Spleen (tissue), 11 donors: ENCODE data around the gene C15orf39. TPM values are rescaled to one million over a fixed set of nuclear protein-coding genes. Genes with fewer than 3 reads are reported as not detected.

Experiments used
- DNase-seq: peaks from one replicate; pipeline ENCODE4 v3.0.0-alpha.2; 2020
- H3K27ac ChIP-seq, 8 donors: fragments of 200-600 bp; sonication (generic) in 7 of 8; 1 replicate in 4 of 8; 2 replicates in 4 of 8; pipeline versions ENCODE4 v1.5.0 to v1.8.0; 2016 to 2021; ENCODE audit warnings: inconsistent platforms in 4 of 8, mild to moderate bottlenecking in 4 of 8, moderate library complexity in 1 of 8
- H3K27me3 ChIP-seq, 7 donors: fragments of 200-600 bp; sonication (generic) in 6 of 7; replicated peaks in 1 of 7; 1 replicate in 4 of 7; 2 replicates in 3 of 7; pipeline versions ENCODE4 v1.5.0 to v1.8.0; 2016 to 2021; ENCODE audit warnings: inconsistent platforms in 3 of 7, mild to moderate bottlenecking in 1 of 7
- H3K36me3 ChIP-seq, 6 donors: fragments of 200-600 bp; sonication (generic) in 5 of 6; 1 replicate in 4 of 6; 2 replicates in 2 of 6; pipeline versions ENCODE4 v1.5.0 to v1.8.0; 2016 to 2021; ENCODE audit warnings: inconsistent platforms in 2 of 6
- H3K4me1 ChIP-seq, 6 donors: fragments of 200-600 bp; sonication (generic) in 5 of 6; 1 replicate in 3 of 6; 2 replicates in 3 of 6; pipeline versions ENCODE4 v1.5.0 to v1.8.0; 2016 to 2021; ENCODE audit warnings: inconsistent platforms in 3 of 6
- H3K4me3 ChIP-seq, 8 donors: fragments of 200-600 bp; sonication (generic) in 7 of 8; 1 replicate in 4 of 8; 2 replicates in 4 of 8; pipeline versions ENCODE4 v1.5.0 to v1.8.0; 2016 to 2021; ENCODE audit warnings: inconsistent platforms in 4 of 8, mild to moderate bottlenecking in 4 of 8, moderate library complexity in 2 of 8
- H3K9me3 ChIP-seq, 8 donors: fragments of 200-600 bp; sonication (generic) in 7 of 8; 1 replicate in 4 of 8; 2 replicates in 4 of 8; pipeline versions ENCODE4 v1.5.0 to v1.8.0; 2016 to 2021; ENCODE audit warnings: inconsistent platforms in 4 of 8
- POLR2A ChIP-seq, 3 donors: fragments of 450-650 bp; IDR thresholded peaks; one replicate each; pipeline ENCODE4 v1.5.1; 2017; ENCODE audit warnings: antibody characterized with exemption in 3 of 3, mild to moderate bottlenecking in 1 of 3
- POLR2AphosphoS5 ChIP-seq, 3 donors: sonication (generic); formaldehyde crosslinking; IDR thresholded peaks; one replicate each; pipeline ENCODE4 v1.5.1; 2017; ENCODE audit warnings: antibody characterized with exemption in 3 of 3
- WGBS, 5 donors: extraction: QIAGEN DNeasy Blood & Tissue Kit in 3 of 5; methylation state at CpG; one replicate each; pipeline versions ENCODE4 v1.1.5 to v1.1.7; 2013 to 2018; 5-methylcytosine and 5-hydroxymethylcytosine counted together
- intact Hi-C: fragments of 100-400 bp; cut with DNase I; formaldehyde crosslinking; loops from one replicate; pipeline ENCODE4 v1.15.0; 2023; ENCODE audit warnings: low total_unique reads
- polyA plus RNA-seq, 3 donors: library from polyadenylated mRNA; stranded (reverse); fragments of 200-250 nt; gene quantifications; one replicate each; pipeline ENCODE4 v1.2.1, GENCODE V29; 2013
- total RNA-seq, 7 donors: library from RNA; depleted of rRNA in 3 of 7; stranded (reverse); fragments of >200 nt in 3 of 7; fragmentation: NEBNext Ultra II Directional in 4 of 7; extraction: Animal tissue kit (Norgen Biotek cat#: 25700) in 4 of 7; gene quantifications; one replicate each; pipeline versions ENCODE4 v1.1.0 to v1.2.1, GENCODE V29; 2016 to 2021
- TF ChIP-seq, protein P1 (sequence below), 11 experiments: fragments of 200-600 bp in 7 of 11; fragments of 450-650 bp in 4 of 11; sonication (generic) in 4 of 11; IDR thresholded peaks in 8 of 11; conservative IDR thresholded peaks in 3 of 11; 1 replicate in 7 of 11; 2 replicates in 4 of 11; pipeline versions ENCODE4 v1.4.0 to v1.8.0; 2016 to 2021; ENCODE audit warnings: antibody characterized with exemption in 11 of 11, inconsistent platforms in 4 of 11, mild to moderate bottlenecking in 1 of 11
- donor health status: healthy with polysubstance abuse.
- donor health status: DM: no; HTN: no; CAD: no; lungs with moderate emphysema.
- donor health status: DM: no; HTN: no; CAD: no.
- donor health status: Bipolar disorder and iron deficiency.
- donor health status: healthy.
- donor health status: DM: no; HTN: no; CAD: no.
- donor health status: DM: yes; HTN: yes; CAD: no.

C15orf39 gene
- total and polyA plus RNA-seq, 10 donors = 6.9 to 70.2 (median 58.4) TPM

DNA sequence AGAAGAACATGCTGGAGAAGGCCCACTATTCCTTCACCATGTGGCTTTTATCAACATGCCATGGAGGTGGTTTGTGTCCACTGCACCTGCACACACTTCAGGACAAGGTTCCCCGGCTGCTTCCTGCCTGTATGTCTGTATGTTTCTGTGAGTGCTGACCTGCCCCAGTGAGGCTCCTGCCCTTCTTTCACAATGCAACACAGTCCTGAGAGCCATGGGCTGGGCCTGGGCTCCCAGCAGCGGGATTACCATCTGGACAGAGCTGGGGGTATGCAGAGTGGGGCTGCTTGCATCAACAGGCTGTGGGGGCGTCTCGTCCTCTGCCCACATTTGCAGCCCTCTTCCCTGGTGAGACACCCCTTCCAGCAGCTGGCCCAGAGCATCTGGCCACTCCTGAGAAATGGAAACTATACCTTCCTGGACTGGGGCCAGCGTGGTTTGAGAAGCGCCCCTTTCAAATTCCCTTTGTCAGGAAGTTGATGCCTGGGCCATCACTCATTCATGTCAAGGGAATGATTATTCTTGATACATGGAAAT, 29.3 kb upstream of the C15orf39 start:
- 78 to 88% (median 80%) methylated on average over 6 of the region's 6 CpGs for WGBS, 5 donors
- no peak for DNase-seq
- Histone ChIP-seq H3K4me3 (no peak overlapping the region), H3K36me3 (no peaks in the 10 kb centered on the region), H3K27me3 (no peaks in the 10 kb centered on the region), H3K9me3 (peaks cover 0 to 4% (median 0%) of the 10 kb centered on the region in 8 donors), H3K4me1 (peaks cover 0 to 47% (median 10%) of the 10 kb centered on the region in 6 donors), H3K27ac (no peak overlapping the region)
- TF ChIP-seq, protein P1, sequence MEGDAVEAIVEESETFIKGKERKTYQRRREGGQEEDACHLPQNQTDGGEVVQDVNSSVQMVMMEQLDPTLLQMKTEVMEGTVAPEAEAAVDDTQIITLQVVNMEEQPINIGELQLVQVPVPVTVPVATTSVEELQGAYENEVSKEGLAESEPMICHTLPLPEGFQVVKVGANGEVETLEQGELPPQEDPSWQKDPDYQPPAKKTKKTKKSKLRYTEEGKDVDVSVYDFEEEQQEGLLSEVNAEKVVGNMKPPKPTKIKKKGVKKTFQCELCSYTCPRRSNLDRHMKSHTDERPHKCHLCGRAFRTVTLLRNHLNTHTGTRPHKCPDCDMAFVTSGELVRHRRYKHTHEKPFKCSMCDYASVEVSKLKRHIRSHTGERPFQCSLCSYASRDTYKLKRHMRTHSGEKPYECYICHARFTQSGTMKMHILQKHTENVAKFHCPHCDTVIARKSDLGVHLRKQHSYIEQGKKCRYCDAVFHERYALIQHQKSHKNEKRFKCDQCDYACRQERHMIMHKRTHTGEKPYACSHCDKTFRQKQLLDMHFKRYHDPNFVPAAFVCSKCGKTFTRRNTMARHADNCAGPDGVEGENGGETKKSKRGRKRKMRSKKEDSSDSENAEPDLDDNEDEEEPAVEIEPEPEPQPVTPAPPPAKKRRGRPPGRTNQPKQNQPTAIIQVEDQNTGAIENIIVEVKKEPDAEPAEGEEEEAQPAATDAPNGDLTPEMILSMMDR (IDR thresholded peaks at IDR 0.05 in 8 of 11, conservative IDR thresholded peaks at IDR 0.05 in 3 of 11) = no peak
- no peak for TF ChIP-seq POLR2A (IDR thresholded peaks at IDR 0.05)
- TF ChIP-seq POLR2AphosphoS5 (IDR thresholded peaks at IDR 0.05) = no peak
- intact Hi-C loops = no loop called here

DNA sequence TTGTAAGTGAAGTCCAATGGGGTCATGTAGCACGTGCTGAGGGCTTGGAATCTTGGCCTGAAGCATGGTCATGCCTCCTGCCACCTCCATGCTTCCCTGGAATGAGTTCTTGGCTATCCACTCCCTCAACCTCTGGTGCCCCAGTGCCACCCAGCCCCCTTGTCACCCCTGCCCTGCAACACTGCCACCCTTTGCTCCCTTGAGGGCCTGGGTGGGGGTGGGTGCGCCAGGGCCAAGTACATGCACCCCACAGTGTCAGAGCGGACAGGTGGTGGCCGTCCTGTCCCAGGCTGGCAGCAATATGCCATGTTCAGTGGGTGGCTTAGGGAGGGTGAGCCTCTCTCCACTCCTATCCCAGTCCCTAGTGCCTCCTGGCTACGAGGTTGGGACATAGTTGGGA, 27.6 kb upstream of the C15orf39 start:
- DNase-seq = no peak
- intact Hi-C loops = no loop called here
- TF ChIP-seq POLR2A (IDR thresholded peaks at IDR 0.05) (no peak), POLR2AphosphoS5 (IDR thresholded peaks at IDR 0.05) (no peak)
- TF ChIP-seq, protein P1 (IDR thresholded peaks at IDR 0.05 in 8 of 11, conservative IDR thresholded peaks at IDR 0.05 in 3 of 11) = no peak
- no peak overlapping the region for H3K4me3 ChIP-seq
- WGBS, 5 donors = 96 to 100% (median 98%) methylated on average over 4 to 5 of the region's 5 CpGs
- H3K4me1 ChIP-seq = peaks cover 0 to 64% (median 24%) of the 10 kb centered on the region in 6 donors
- H3K27ac ChIP-seq = no peak overlapping the region
- H3K36me3 ChIP-seq = no peaks in the 10 kb centered on the region
- H3K9me3 ChIP-seq = peaks cover 0 to 2% (median 0%) of the 10 kb centered on the region in 8 donors
- H3K27me3 ChIP-seq = peaks cover 0 to 17% (median 5%) of the 10 kb centered on the region in 7 donors

DNA sequence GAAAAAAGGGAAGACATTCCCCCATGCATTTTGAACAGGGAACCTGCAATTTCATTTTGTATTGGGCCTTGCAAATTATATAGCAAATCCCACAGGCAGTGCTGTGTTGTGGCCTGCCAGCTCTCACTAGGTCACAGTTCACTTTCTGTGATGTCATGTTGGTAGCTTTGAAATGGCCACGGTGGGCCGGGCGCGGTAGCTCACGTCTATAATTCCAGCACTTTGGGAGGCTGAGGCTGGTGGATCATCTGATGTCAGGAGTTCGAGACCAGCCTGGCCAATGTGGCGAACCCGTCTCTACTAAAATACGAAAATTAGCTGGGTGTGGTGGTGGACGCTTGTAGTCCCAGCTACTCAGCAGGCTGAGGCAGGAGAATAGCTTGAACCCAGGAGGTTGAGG, 27.0 kb upstream of the C15orf39 start:
- H3K27me3 ChIP-seq = peaks cover 0 to 23% (median 5%) of the 10 kb centered on the region in 7 donors
- no peak for DNase-seq
- WGBS, 5 donors = 92 to 97% (median 95%) methylated on average over 10 of the region's 10 CpGs
- H3K9me3 ChIP-seq = no peaks in the 10 kb centered on the region
- no peak overlapping the region for H3K4me3 ChIP-seq
- intact Hi-C loops = no loop called here
- TF ChIP-seq, protein P1 (IDR thresholded peaks at IDR 0.05 in 8 of 11, conservative IDR thresholded peaks at IDR 0.05 in 3 of 11) = no peak
- no peak for TF ChIP-seq POLR2AphosphoS5 (IDR thresholded peaks at IDR 0.05)
- no peak for TF ChIP-seq POLR2A (IDR thresholded peaks at IDR 0.05)
- no peak overlapping the region for H3K27ac ChIP-seq
- H3K4me1 ChIP-seq = peaks cover 0 to 70% (median 28%) of the 10 kb centered on the region in 6 donors
- no peaks in the 10 kb centered on the region for H3K36me3 ChIP-seq

DNA sequence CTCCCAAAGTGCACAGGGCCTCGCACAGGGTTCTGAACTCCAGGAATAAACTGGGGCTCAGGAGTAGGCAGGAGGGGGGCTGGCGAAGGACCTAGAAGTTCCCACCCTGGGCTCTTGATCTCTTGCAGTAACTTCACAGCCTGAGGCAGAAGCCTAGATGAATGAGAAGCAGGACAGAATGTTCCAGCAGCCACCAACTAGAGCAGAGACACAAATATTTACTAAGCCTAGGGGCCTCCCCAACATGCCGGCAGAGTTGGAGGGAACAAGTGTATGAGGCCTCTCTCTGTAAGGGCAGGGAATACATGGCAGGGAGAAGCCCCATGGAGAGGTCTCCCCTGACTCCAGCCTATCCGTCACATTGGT, 25.3 kb upstream of the C15orf39 start:
- 76 to 86% (median 84%) methylated on average over 3 to 4 of the region's 4 CpGs for WGBS, 5 donors
- TF ChIP-seq POLR2A (IDR thresholded peaks at IDR 0.05) (no peak), POLR2AphosphoS5 (IDR thresholded peaks at IDR 0.05) (peak in 1 of 3 donors; percentile 15)
- DNase-seq = no peak
- Histone ChIP-seq H3K27me3 (peaks cover 0 to 31% (median 5%) of the 10 kb centered on the region in 7 donors), H3K36me3 (no peaks in the 10 kb centered on the region), H3K4me1 (peaks cover 0 to 72% (median 31%) of the 10 kb centered on the region in 6 donors), H3K4me3 (no peak overlapping the region), H3K9me3 (no peaks in the 10 kb centered on the region), H3K27ac (peak overlapping the region in 5 of 8 donors; percentile 48 to 80 (median 73))
- intact Hi-C loops = no loop called here
